ENCODE results near the gene COL17A1.
A peak's percentile ranks its signal among the peaks of the same experiment; 100 is the strongest.

The COL17A1 gene

DNA sequence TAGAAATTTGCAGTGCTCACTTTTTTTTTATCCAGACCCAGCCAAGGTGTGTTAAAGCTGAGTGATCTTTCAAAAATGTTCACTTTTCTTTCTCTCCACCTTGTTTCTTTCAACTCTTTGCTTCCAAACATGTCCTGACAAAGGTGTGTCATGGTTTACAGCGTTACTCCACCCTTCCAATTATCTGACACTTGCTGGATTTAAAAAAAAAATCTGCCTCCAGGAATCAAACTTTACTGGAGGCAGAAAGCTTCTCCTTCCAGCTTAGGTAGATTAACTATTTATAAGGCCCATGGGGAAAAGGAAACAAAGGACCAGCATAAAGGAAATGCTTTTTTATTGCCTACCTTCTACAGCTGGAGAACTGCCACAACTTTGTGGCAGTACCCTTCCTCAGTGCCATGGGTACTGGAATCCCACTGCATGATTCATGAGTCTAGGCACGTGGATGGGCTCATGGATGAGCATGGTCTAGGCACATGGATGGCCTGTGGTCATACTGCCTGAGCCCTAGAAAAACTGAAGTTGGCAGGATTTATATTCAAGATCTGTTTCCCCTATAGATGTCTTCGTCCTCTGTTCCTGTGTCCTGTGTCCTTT lies at the start of gene COL17A1:
Gene COL17A1, minus strand, starts transcription at position 80 of the 600 bp plus-strand sequence. CDS start 5,207 bp downstream, outside the sequence.
- peak within 1 kb of the TSS; percentile 20 for H3K27ac Mint-ChIP-seq
- H3K36me3 Mint-ChIP-seq (ENCODE audit: low read depth), result no peaks in the 10 kb centered on the region
- no peaks in the 10 kb centered on the region for H3K9me3 Mint-ChIP-seq
- TF ChIP-seq, protein P1, sequence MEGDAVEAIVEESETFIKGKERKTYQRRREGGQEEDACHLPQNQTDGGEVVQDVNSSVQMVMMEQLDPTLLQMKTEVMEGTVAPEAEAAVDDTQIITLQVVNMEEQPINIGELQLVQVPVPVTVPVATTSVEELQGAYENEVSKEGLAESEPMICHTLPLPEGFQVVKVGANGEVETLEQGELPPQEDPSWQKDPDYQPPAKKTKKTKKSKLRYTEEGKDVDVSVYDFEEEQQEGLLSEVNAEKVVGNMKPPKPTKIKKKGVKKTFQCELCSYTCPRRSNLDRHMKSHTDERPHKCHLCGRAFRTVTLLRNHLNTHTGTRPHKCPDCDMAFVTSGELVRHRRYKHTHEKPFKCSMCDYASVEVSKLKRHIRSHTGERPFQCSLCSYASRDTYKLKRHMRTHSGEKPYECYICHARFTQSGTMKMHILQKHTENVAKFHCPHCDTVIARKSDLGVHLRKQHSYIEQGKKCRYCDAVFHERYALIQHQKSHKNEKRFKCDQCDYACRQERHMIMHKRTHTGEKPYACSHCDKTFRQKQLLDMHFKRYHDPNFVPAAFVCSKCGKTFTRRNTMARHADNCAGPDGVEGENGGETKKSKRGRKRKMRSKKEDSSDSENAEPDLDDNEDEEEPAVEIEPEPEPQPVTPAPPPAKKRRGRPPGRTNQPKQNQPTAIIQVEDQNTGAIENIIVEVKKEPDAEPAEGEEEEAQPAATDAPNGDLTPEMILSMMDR (IDR thresholded peaks at IDR 0.05), result no peak
- H3K4me1 Mint-ChIP-seq, result peaks cover 50% of the 10 kb centered on the region
- DNase-seq, result no peak
- no peaks in the 10 kb centered on the region for H3K27me3 Mint-ChIP-seq (ENCODE audit: low read depth, poor library complexity)
- H3K4me3 Mint-ChIP-seq, result no peak within 1 kb of the TSS

DNA sequence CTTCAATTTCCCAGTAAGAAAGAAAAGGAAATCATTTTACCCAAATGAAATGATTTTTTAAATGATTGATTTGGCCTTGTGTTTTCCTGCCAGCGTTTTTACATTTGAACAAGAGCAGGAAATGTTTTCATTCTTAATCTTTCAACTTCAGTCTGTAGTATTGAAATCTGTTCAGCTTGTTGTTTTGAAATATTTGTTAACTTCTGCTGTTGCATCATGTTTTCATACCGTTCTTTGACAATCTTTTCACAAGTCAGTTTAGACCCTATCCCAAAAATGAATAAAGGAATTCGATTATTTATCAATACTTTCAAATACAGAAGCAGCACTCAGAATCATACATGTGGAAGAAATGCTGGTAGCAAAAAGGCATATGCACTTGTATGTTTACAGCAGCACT lies 44.4 kb upstream of the COL17A1 start:
- Mint-ChIP-seq H3K9me3 (no peaks in the 10 kb centered on the region), H3K27me3 (ENCODE audit: low read depth, poor library complexity) (peaks cover 7% of the 10 kb centered on the region), H3K36me3 (ENCODE audit: low read depth) (peaks cover 15% of the 10 kb centered on the region), H3K4me3 (no peak overlapping the region), H3K4me1 (no peaks in the 10 kb centered on the region), H3K27ac (no peak overlapping the region)
- TF ChIP-seq, protein P1 (IDR thresholded peaks at IDR 0.05), result no peak
- DNase-seq, result no peak

DNA sequence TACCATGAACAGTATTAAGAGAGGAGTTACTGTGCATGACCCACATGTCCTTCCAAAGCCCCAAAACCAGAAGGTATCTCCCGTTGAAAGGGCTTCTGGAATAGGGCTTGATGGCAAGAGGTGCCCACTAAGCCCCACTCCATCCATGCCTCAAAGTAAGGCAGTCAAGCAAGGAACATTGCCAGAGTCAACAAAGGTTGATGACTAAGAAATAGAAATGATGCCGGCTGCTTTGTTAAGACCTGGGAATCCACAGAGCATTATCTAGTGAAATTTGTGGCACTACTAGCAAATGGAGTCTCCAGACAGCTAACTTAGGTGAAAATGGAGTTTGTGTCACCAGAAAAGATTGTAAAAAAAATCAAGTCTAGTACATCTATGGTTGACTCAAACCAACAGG lies 42.5 kb upstream of the COL17A1 start:
- DNase-seq, result no peak
- Mint-ChIP-seq H3K4me3 (no peak overlapping the region), H3K4me1 (peaks cover 11% of the 10 kb centered on the region), H3K27me3 (ENCODE audit: low read depth, poor library complexity) (peaks cover 7% of the 10 kb centered on the region), H3K36me3 (ENCODE audit: low read depth) (peaks cover 20% of the 10 kb centered on the region), H3K9me3 (no peaks in the 10 kb centered on the region), H3K27ac (no peak overlapping the region)
- TF ChIP-seq, protein P1 (IDR thresholded peaks at IDR 0.05), result no peak

DNA sequence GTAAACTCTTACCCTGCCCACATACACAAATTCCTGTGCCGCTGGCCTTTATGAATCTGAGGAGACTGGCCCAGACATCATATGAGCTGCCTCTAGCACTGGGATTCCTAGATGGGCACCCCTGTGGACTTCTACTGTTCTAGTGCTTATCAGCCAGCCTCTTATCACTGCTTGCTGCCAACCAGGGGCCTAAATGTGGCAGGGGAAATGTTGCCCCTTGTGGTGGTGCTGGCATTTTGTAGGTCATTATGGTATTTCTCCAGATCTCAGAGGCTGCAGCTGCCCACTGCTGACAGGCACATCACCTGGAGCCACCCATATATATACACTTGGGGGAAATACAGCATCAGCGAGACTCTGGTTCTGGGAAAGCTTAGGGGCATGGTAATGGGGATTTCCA lies 41.7 kb upstream of the COL17A1 start:
- Mint-ChIP-seq H3K27ac (no peak overlapping the region), H3K9me3 (no peaks in the 10 kb centered on the region), H3K4me1 (peaks cover 19% of the 10 kb centered on the region), H3K4me3 (no peak overlapping the region), H3K36me3 (ENCODE audit: low read depth) (peaks cover 20% of the 10 kb centered on the region), H3K27me3 (ENCODE audit: low read depth, poor library complexity) (peaks cover 7% of the 10 kb centered on the region)
- DNase-seq, result peak; percentile 6
- TF ChIP-seq, protein P1 (IDR thresholded peaks at IDR 0.05), result peak; percentile 26

DNA sequence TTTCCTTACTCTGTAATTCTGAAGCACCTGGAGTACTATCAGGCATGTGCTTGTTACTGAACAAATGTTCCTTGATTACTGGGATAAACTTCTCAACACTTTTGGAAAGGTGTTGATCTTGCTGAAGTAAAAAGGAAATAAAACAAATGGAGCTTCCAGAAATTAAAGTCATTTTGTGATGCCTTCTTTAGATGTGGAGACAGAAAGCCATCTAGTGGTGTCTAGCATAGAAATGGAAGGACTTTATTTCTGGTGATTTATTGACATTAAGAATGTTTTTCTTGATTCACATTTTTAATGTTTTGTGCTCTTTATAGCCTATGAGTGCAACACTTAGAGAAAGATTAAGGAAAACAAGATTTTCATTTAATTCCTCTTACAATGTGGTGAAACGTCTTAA lies 37.7 kb upstream of the COL17A1 start:
- H3K4me3 Mint-ChIP-seq, result peak overlapping the region; percentile 86
- H3K27ac Mint-ChIP-seq, result no peak overlapping the region
- TF ChIP-seq, protein P1 (IDR thresholded peaks at IDR 0.05), result no peak
- no peak for DNase-seq
- H3K4me1 Mint-ChIP-seq, result peaks cover 42% of the 10 kb centered on the region
- H3K9me3 Mint-ChIP-seq, result no peaks in the 10 kb centered on the region
- peaks cover 20% of the 10 kb centered on the region for H3K36me3 Mint-ChIP-seq (ENCODE audit: low read depth)
- peaks cover 7% of the 10 kb centered on the region for H3K27me3 Mint-ChIP-seq (ENCODE audit: low read depth, poor library complexity)
